RWPE2 (cell line): ENCODE measurements around the gene P2RX3.

Source experiments
- ATAC-seq: fragments of 200-7000 bp; cut with Tn5 transposase; 3 replicates; pipeline ENCODE4 v1.9.1; 2021; ENCODE audit warnings: low read depth
- DNase-seq: peaks from one replicate; pipeline ENCODE4 v3.0.0-alpha.2; 2020; ENCODE audit warnings: low spot score
- H3K27ac ChIP-seq: fragments of 450-650 bp; 2 replicates; pipeline ENCODE4 v1.5.1; 2017; ENCODE audit warnings: mild to moderate bottlenecking; ENCODE audit not compliant: poor library complexity, severe bottlenecking
- H3K27me3 ChIP-seq: fragments of 250-450 bp; sonication (Bioruptor Pico); 2 replicates; pipeline ENCODE4 v1.5.1; 2021; ENCODE audit warnings: mild to moderate bottlenecking, moderate library complexity; ENCODE audit not compliant: insufficient read depth, poor library complexity, severe bottlenecking
- H3K36me3 ChIP-seq: fragments of 250-450 bp; sonication (Bioruptor Pico); 2 replicates; pipeline ENCODE4 v1.5.1; 2020; ENCODE audit warnings: low read depth, mild to moderate bottlenecking, moderate library complexity
- H3K4me1 ChIP-seq: fragments of 250-450 bp; sonication (Bioruptor Pico); 2 replicates; pipeline ENCODE4 v1.5.1; 2021; ENCODE audit warnings: mild to moderate bottlenecking, moderate library complexity; ENCODE audit not compliant: insufficient read depth, poor library complexity, severe bottlenecking
- H3K4me3 ChIP-seq: fragments of 250-450 bp; sonication (Bioruptor Pico); 2 replicates; pipeline ENCODE4 v1.5.1; 2021; ENCODE audit warnings: mild to moderate bottlenecking, moderate library complexity; ENCODE audit not compliant: severe bottlenecking
- H3K9me3 ChIP-seq: fragments of 250-450 bp; sonication (Bioruptor Pico); 2 replicates; pipeline ENCODE4 v1.5.1; 2021; ENCODE audit warnings: mild to moderate bottlenecking, moderate library complexity; ENCODE audit not compliant: severe bottlenecking
- TF ChIP-seq, protein P1 (sequence below): fragments of 450-650 bp; IDR thresholded peaks from one replicate; pipeline ENCODE4 v1.5.1; 2017; ENCODE audit warnings: mild to moderate bottlenecking, moderate library complexity; ENCODE audit not compliant: poor library complexity, severe bottlenecking

The P2RX3 gene

DNA sequence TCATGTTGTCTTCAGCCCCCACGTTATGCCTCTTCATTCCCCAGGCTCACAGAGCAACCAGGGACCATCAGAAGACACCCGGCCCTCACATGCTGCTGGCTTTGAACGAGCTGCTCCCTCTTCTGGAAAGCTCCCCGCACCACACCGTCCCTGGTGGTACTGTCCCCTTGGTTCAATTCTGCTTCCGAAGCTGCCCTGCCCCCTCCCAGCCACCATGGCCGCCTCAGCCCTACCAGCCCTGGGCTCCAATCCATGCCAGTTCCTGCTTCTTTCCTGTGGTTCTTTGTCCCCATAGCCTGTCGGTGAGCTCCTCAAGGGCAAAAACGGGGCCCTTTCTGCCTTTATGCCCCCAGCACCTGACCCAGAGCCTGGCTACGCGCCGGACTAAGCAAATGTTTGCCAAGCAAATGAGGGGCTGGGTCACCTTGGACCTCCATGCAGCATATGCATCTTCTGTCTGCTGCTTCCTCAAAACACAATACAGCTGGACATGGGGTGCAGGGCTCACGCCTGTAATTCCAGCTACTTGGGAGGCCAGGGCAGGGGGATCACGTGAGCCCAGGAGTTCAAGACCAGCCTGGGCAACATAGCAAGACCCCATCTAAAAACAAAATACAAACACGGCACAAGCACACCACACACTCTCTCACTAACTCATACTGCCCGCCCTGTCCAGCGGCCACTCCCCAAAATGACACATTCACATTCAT lies 34.7 kb upstream of the P2RX3 start:
- Histone ChIP-seq H3K27me3 (no peaks in the 10 kb centered on the region), H3K36me3 (peaks cover 84% of the 10 kb centered on the region), H3K4me3 (no peak overlapping the region), H3K27ac (peak overlapping the region; percentile 87), H3K9me3 (no peaks in the 10 kb centered on the region), H3K4me1 (peaks cover 46% of the 10 kb centered on the region)
- TF ChIP-seq, protein P1, sequence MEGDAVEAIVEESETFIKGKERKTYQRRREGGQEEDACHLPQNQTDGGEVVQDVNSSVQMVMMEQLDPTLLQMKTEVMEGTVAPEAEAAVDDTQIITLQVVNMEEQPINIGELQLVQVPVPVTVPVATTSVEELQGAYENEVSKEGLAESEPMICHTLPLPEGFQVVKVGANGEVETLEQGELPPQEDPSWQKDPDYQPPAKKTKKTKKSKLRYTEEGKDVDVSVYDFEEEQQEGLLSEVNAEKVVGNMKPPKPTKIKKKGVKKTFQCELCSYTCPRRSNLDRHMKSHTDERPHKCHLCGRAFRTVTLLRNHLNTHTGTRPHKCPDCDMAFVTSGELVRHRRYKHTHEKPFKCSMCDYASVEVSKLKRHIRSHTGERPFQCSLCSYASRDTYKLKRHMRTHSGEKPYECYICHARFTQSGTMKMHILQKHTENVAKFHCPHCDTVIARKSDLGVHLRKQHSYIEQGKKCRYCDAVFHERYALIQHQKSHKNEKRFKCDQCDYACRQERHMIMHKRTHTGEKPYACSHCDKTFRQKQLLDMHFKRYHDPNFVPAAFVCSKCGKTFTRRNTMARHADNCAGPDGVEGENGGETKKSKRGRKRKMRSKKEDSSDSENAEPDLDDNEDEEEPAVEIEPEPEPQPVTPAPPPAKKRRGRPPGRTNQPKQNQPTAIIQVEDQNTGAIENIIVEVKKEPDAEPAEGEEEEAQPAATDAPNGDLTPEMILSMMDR = no peak
- DNase-seq (no peak), ATAC-seq (peak; percentile 62; the same call in 2 of the 3 replicates)

- TF ChIP-seq, protein P1 = no peak
- DNase-seq (peak; percentile 90), ATAC-seq (peak; percentile 81)
- peaks cover 81% of the 10 kb centered on the region for H3K36me3 ChIP-seq
- H3K9me3 ChIP-seq = no peaks in the 10 kb centered on the region
- H3K27ac ChIP-seq = peak overlapping the region; percentile 87
- peaks cover 53% of the 10 kb centered on the region for H3K4me1 ChIP-seq
- no peaks in the 10 kb centered on the region for H3K27me3 ChIP-seq
- H3K4me3 ChIP-seq = no peak overlapping the region
Observed at GRCh38 chr11:57303990-57304579, 34.1 kb upstream of the P2RX3 start.

GRCh38 chr11:57305523-57305922 lies 32.6 kb upstream of the P2RX3 start:
- TF ChIP-seq, protein P1 = no peak
- DNase-seq (no peak), ATAC-seq (no peak)
- Histone ChIP-seq H3K4me1 (peaks cover 58% of the 10 kb centered on the region), H3K36me3 (peaks cover 81% of the 10 kb centered on the region), H3K4me3 (no peak overlapping the region), H3K27me3 (no peaks in the 10 kb centered on the region), H3K27ac (peak overlapping the region; percentile 87), H3K9me3 (no peaks in the 10 kb centered on the region)

DNA sequence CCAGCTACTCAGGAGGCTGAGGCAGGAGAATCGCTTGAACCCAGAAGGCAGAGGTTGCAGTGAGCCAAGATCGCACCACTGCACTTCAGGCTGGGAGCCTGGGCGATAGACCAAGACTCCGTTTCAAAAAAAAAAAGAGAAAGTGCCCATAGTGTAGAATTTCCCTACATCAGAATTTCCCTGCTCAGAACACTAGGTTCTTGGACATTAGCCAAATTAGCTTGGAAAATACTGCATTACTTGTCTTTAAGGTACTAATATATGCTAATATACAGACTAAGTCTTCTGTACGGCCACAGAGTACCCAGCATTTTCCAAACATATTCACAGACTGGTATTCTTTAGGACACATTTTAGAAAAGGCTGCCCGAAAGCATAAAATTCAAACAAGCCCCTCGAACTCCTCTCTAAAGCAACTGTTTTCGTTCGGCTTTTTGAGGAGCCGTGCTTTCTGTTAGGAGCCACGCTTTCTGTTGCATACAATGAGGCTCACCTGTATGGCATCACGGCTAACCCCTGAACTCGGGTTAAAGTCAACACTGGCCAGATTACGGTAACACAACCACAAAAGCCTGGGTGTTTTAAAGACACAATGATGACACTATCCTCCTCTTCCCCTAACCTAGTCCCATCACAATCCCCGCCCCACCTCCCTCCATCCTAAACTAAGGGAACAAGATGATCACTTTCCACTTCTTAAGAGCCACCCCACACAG lies 31.8 kb upstream of the P2RX3 start:
- Histone ChIP-seq H3K27ac (peak overlapping the region; percentile 87), H3K4me1 (peaks cover 61% of the 10 kb centered on the region), H3K4me3 (no peak overlapping the region), H3K27me3 (no peaks in the 10 kb centered on the region), H3K36me3 (peaks cover 76% of the 10 kb centered on the region), H3K9me3 (no peaks in the 10 kb centered on the region)
- TF ChIP-seq, protein P1 = no peak
- ATAC-seq = no peak
- no peak for DNase-seq
